ENCODE results near the gene HECW1.
"Not testable (repeated sequence)": the region's sequence is repeated elsewhere in the genome, so short reads cannot be mapped to it uniquely, and the experiment has no call there.

HECW1 gene

DNA sequence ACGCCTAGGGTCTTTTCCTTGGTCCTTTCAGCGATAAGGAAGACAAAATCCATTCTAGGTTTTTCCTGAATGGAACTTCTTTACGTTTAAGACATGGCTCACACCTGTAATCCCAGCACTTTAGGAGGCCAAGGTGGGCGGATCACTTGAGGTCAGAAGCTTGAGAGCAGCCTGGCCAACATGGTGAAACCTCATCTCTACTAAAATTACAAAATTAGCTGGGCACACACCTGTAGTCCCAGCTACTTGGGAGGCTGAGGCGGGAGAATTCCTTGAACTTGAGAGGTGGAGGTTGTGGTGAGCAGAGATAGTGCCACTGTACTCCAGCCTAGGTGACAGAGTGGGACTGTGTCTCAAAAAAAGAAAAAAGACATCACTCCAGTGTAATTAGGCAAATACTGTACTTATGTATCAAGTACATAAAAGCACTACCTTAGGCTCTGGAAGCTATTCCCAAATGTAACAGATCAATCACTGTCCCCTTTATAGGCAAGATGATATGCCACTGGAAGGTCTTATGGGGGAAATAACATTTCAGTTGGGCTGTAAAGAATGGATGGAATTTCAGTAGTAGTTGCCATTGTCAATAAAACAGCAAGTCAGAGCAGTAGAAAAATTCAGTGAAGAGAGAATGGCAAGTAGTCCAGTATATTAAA lies 476.2 kb downstream of the HECW1 start:
- no peak for DNase-seq

DNA sequence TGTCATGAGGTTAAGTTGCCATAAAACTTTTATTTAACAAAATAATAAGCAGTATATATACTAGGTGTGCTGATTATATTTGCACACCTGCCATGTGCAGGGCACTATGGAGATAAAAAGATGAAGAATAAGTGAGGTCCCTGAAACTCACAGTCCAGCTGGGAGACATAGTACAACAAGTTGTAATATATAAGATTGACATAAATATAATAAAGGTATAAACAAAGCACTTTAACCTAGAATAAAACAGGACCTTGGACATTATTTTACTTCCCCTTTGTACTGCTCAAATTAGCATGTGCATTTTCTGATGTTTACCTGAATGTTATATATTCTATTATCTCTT lies 476.7 kb downstream of the HECW1 start:
- no peak for DNase-seq

DNA sequence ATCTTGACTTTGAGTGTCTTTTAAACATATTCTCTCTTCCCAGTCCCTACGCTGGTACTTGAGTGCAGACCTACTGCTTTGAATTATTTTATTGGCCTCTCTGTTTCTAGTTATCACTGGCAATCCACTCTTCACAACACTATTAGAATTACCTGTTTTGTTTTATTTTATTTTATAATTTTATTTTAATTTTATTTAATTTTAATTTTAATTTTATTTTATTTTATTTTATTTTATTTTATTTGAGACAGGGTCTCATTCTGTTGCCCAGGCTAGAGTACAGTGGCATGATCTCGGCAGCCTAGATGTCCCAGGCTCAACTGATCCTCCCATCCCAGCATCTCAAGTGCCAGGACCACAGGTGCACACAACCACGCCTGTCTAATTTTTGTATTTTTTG lies 477.3 kb downstream of the HECW1 start:
- DNase-seq, result no peak

DNA sequence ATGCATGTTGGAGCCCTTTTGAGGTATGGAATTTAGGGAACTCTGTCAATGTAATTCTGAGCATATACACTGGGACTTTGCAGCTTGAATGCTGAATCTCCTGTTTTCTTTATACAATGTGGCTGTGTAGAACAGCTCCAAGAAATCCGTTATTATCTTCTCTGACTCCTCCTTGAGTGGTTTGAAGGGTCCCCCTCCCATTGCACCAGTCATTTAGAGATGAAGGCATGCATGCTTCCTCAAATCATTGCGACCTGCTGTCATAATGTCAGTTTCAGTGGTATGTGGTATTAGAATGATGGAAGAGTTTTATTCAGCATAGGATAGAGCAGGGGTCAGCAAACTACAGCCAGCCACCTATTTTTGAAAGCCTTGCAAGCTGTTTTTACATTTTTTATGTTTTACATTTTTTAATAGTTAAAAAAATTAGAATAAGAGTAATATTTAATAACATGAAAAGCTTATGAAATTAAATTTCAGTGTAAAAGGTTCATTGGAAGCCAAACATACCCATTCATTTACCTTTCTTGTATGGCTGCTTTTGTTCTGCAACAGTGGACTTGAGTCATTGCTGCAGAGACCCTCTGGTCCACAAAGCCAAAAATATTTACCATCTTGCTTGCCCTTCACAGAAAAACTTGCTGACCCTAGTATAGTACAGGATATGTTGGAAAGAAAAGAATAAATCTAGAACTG lies 478.6 kb downstream of the HECW1 start:
- no peak for DNase-seq

DNA sequence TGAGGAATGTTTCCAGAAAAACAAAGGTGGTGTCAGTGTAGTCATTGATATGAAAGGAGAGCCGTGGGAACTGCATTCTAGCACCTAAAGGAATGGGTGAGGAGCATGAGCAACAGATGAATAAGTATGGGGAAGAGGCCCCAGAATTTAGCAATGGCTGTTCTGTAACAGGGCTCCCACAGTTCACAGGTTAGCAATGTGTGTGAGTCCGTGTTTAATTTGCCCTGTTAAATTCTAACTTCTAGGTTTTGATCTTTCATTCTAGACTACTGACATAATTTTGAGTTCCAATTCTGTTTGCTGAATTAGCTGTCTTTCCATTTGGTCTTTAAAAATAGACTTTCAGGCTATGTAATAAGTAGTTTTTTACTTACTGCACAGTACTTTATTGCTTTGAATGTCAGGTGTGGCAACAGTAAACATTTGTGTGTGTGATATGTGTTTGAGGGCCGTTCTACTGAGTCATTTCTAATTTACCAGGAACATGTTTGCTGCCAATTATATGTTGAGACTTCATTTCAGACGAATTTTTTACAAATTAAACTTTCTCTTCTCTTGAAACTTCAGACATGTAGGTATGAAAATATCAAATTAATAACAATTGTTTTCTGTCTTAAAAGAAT lies 479.2 kb downstream of the HECW1 start:
- no peak for DNase-seq

DNA sequence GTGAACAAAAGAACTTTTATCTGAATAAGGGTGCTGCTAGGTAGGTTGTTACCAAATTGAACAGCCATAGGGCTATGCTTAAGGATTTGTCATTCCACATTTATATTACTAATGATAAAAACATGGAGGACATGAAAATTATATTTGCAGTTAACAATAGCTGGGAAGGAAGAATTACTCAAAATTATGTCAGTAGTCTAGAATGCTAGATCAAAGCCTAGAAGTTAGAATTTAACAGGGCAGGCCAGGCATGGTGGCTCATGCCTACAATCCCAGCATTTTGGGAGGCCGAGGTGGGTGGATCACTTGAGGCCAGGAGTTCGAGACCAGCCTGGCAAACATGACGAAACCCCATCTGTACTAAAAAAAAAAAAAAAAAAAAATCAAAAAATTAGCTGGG lies 479.9 kb downstream of the HECW1 start:
- DNase-seq, result no peak

DNA sequence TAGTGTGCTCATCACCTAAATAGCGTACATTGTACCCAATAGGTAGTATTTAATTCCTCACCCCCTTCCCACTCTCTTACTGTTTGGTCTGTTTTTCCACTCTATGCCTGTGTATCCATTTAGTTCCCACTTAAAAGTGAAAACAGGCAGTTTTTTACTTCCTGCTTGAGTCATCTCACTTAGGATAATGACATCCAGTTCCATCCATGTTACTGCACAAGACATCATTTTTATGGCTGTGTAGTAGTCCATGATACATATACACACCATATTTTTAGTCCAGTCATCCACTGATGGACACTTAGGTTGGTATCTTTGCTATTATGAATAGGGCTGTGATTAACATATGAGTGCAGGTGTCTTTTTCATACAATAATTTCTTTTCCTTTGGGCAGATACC lies 480.6 kb downstream of the HECW1 start:
- DNase-seq, result no peak

DNA sequence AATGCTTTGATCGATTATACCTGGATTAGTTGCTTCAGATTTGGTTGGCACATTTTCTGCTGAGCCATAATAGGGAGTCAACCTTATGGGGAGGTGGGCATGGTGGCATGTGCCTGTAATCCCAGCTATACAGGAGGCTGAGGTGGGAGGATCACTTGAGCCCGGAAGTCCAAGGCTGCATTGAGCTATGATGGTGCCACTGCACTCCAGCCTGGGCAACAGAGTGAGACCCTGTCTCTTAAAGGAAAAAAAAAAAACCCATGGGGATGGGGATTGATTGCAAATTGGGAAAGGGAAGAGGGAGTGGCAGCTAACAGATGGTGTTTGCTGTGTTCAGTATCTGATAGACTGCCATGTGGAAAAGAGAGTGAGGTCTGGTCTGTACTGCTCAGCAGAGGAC lies 481.6 kb downstream of the HECW1 start:
- DNase-seq, result no peak

DNA sequence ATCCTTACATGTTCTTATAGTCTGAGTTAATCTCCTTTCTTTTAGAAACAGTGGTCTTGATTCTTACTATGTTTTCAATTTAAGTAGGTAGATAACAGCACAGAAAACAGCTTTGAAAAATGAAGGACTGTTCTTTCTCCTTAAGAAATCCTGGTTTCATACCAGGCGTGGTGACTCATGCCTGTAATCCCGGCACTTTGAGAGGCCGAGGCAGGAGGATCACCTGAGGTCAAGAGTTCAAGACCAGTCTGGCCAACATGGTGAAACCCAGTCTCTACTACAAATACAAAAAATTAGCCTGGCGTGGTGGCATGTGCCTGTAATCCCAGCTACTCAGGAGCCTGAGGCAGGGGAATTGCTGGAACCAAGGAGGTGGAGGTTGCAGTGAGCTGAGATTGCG lies 484.0 kb downstream of the HECW1 start:
- not testable (repeated sequence) for DNase-seq

DNA sequence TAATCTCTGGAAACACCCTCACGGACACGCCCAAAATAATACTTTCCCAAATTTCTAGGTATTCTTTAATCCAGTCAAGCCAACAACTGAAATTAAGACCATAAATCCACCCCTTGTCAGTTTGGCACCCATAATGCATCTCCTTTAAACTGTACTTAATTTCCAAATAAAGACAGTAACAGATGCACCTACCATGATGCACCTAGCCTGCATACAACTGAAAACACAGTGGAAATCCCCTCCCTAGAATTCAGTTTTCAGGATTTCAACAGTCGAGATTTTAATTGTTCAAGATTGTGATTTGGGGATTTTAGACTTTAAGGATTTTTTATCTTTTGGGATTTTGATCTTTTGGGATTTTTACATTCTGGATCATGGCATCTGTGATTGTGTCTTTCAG lies 487.6 kb downstream of the HECW1 start:
- DNase-seq, result no peak

DNA sequence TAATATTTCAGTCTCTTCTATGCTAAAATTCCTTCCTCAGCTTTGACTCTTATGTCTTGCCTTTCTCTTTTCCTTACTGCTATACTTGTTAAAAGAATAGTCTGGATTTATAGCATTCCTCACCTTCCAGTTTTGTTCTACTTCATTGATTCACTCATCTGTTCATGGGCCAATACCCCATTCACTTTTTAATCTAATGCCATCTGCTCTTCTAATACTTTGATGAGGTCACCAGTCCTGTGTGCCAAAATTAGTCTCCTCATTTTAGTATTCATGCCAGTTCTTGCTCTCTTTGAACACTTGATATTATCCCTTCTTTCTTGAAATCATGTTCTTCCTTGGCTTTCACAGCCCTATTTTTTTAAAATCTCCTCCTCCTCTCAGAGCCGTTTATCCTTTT lies 489.8 kb downstream of the HECW1 start:
- DNase-seq, result no peak

DNA sequence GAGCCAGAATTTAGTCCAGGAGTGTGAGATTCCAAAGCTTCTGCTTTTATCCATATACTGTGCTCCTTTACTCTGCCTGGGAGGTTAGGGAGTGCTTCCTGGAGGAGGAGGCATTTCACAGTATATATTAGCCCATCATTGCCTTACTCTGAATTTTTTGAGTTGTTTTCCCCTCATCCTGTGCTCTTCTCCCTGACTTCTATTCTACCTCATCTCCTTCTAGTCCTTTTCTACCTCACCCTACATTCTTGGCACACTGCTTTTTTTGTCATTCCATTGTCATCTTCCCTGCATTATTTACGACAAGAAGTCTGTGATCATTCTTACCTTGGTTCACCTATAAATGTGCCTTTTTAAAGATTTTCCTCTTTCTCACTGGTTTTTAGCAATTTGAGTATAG lies 491.8 kb downstream of the HECW1 start:
- no peak for DNase-seq

DNA sequence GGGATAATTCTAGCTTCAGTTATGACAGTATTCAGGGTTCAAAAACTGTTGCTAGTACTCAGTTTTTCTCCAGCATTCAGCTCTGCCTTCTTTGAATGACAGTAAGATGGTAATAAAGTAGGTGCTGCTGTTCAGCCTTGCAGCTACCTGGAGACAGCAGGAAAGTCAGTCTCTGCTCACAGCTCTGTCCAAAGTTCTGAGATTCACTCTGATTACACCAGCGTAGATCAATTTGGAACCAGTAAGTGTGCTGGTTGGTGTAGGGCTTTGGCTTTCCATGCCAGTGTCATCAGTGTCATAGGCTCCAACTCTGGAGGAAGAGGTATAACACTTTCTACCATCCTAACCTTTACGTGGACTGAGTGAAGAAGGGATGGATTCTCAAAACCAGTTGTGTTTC lies 496.6 kb downstream of the HECW1 start:
- no peak for DNase-seq

DNA sequence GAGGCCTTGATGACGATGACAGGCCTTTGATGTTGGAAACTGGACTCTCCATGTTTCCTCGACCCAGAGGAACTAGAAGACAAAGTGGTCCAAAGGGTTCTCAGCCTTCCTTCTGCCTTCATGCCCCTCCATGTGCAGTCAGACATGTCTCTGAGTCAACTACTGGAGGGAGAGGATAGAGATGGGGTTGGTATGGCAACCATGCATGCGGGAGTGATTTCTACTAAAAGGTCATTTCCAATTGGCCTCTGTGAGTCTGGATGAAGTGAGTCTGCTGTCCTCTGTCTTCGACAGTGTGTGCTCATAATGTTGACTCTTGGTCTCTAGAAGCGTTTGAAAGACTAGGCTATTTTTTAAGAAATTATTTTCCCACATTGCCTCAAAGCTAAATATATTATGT lies 499.7 kb downstream of the HECW1 start:
- no peak for DNase-seq

DNA sequence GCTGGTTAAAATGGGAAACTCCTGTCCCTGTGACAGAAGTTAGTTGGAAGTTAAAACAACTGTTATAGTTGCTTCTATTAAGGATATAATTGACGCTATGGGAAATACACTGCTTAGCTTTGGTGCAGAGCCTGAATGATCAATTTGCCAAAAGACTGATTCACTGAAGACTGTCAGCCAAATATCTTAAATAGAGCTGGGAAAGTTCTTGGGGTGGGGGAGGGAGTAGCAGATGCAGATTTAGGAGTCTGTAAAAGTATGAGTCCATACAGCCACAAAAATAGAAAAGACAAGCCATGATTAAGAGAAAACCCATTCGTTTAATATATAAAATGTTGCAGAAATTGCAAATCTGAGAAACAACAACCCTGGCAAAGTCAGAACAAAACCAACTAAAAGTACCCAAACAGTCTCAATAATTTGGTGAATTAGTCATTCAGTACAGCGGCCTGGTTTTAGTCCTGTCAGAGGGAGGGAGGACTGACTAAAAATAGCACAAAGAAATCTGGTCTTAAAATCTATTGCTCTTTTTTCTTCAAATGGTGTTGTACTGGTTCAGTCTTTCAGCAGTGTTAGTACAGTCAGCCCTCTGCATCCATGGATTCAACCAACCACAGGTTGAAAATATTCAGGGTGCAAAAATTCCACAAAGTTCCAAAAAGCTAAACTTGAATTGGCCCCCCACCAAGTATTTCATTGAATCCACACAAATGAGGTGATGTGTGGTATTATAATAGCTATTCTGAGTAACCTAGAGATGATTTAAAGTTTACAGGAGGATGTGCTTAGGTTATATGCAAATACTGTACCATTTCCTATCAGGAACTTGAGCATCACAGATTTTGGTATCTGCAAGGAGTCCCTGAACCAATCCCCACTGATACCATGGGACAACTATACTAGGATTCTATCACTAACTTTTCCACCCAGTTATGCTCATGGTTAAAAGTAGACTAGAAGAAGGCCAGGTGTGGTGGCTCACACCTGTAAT lies 500.4 kb downstream of the HECW1 start:
- no peak for DNase-seq

Measured in CD4-positive, alpha-beta T cell treated with Interferon gamma for 1 hour (primary cell).